Nephron progenitor cell (in vitro differentiated cells): ENCODE results near the gene TMEM53.

ENCODE experiments used
- DNase-seq: peaks from one replicate; pipeline ENCODE4 v3.0.0; 2021
- H3K27ac Mint-ChIP-seq: 2 replicates; pipeline ENCODE4 v1.8.0; 2021; ENCODE audit warnings: mild to moderate bottlenecking, moderate library complexity, mixed read lengths
- H3K27me3 Mint-ChIP-seq: 2 replicates; pipeline ENCODE4 v1.8.0; 2021; ENCODE audit warnings: mild to moderate bottlenecking, low read depth, mixed read lengths; ENCODE audit not compliant: poor library complexity
- H3K36me3 Mint-ChIP-seq: 2 replicates; pipeline ENCODE4 v1.8.0; 2021; ENCODE audit warnings: low read depth, mixed read lengths
- H3K4me1 Mint-ChIP-seq: 2 replicates; pipeline ENCODE4 v1.8.0; 2021; ENCODE audit warnings: mixed read lengths
- H3K4me3 Mint-ChIP-seq: 2 replicates; pipeline ENCODE4 v1.8.0; 2021; ENCODE audit warnings: mild to moderate bottlenecking, moderate library complexity, mixed read lengths
- H3K9me3 Mint-ChIP-seq: 2 replicates; pipeline ENCODE4 v1.8.0; 2021; ENCODE audit warnings: mild to moderate bottlenecking, moderate library complexity, mixed read lengths
- TF ChIP-seq, protein P1 (sequence below): fragments of 200-600 bp; sonication (generic); IDR thresholded peaks from 2 replicates; pipeline ENCODE4 v1.5.0; 2021; ENCODE audit warnings: antibody characterized with exemption

TMEM53 gene

GRCh38 chr1:44688760-44689446, 14.6 kb upstream of the TMEM53 start:
- Mint-ChIP-seq H3K27ac (no peak overlapping the region), H3K4me1 (peaks cover 21% of the 10 kb centered on the region), H3K36me3 (peaks cover 6% of the 10 kb centered on the region), H3K27me3 (no peaks in the 10 kb centered on the region), H3K4me3 (no peak overlapping the region), H3K9me3 (no peaks in the 10 kb centered on the region)
- TF ChIP-seq, protein P1, sequence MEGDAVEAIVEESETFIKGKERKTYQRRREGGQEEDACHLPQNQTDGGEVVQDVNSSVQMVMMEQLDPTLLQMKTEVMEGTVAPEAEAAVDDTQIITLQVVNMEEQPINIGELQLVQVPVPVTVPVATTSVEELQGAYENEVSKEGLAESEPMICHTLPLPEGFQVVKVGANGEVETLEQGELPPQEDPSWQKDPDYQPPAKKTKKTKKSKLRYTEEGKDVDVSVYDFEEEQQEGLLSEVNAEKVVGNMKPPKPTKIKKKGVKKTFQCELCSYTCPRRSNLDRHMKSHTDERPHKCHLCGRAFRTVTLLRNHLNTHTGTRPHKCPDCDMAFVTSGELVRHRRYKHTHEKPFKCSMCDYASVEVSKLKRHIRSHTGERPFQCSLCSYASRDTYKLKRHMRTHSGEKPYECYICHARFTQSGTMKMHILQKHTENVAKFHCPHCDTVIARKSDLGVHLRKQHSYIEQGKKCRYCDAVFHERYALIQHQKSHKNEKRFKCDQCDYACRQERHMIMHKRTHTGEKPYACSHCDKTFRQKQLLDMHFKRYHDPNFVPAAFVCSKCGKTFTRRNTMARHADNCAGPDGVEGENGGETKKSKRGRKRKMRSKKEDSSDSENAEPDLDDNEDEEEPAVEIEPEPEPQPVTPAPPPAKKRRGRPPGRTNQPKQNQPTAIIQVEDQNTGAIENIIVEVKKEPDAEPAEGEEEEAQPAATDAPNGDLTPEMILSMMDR, result no peak
- no peak for DNase-seq

DNA sequence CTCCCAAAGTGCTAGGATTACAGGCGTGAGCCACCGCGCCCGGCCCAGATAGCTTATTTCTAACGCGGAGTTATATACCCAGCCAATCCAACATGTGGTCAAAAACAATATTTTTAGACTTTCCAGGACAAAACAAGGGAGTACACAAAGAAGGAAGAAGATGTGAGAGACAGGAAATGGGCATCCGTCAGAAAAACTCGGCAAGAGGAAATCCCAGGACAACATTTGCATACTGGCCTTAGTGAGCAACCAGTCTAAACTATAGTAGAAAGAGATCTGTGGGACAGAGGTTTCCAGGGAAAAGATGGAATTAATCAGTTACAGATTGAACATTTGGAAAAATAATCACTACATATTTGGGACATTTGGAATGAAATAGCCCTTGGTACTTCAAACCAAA, 11.6 kb upstream of the TMEM53 start:
- Mint-ChIP-seq H3K27ac (no peak overlapping the region), H3K4me3 (no peak overlapping the region), H3K27me3 (no peaks in the 10 kb centered on the region), H3K4me1 (peaks cover 42% of the 10 kb centered on the region), H3K36me3 (peaks cover 9% of the 10 kb centered on the region), H3K9me3 (no peaks in the 10 kb centered on the region)
- TF ChIP-seq, protein P1, result no peak
- DNase-seq, result no peak

DNA sequence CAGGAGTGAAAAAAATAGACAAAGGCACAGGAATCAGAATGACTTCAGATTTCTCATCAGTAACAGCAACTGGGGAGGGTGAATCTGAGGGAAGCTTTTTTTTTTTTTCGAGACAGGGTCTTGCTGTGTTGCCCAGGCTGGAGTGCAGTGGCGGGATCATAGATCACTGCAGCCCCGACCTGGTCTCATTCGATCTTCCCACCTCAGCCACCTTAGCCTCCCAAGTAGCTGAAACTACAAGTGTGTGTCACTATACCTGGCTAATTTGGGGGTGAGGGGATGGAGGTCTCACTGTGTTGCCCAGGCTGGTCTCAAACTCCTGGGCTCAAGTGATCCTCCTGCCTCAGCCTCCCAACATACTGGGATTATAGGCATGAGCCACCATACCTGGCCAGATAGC, 10.9 kb upstream of the TMEM53 start:
- no peak overlapping the region for H3K27ac Mint-ChIP-seq
- TF ChIP-seq, protein P1, result no peak
- no peaks in the 10 kb centered on the region for H3K9me3 Mint-ChIP-seq
- no peak overlapping the region for H3K4me3 Mint-ChIP-seq
- DNase-seq, result no peak
- peaks cover 47% of the 10 kb centered on the region for H3K4me1 Mint-ChIP-seq
- no peaks in the 10 kb centered on the region for H3K27me3 Mint-ChIP-seq
- H3K36me3 Mint-ChIP-seq, result peaks cover 15% of the 10 kb centered on the region

GRCh38 chr1:44684525-44684924, 10.2 kb upstream of the TMEM53 start:
- Mint-ChIP-seq H3K27me3 (no peaks in the 10 kb centered on the region), H3K27ac (peak overlapping the region; percentile 35), H3K4me3 (no peak overlapping the region), H3K36me3 (peaks cover 22% of the 10 kb centered on the region), H3K9me3 (no peaks in the 10 kb centered on the region), H3K4me1 (peaks cover 47% of the 10 kb centered on the region)
- DNase-seq, result no peak
- TF ChIP-seq, protein P1, result no peak

DNA sequence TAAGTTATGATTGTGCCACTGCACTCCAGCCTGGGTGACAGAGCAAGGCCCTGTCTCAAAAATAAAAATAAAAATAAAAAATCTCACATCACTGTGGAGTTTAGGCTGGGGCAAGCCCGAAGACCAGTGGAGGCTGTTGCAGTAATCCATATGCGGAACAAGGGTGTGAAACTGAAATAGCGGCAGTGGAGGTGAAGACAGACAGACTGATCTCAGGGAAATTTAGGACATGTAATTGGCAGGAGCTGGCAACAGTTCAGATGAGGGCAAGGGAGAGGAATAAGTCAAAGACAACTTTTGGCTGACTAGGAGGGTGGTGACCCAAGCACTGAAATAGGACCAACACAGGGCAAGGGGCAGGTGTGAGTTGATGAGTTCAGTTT, 8.6 kb upstream of the TMEM53 start:
- Mint-ChIP-seq H3K27ac (peak overlapping the region; percentile 6), H3K9me3 (no peaks in the 10 kb centered on the region), H3K36me3 (peaks cover 22% of the 10 kb centered on the region), H3K4me1 (peaks cover 39% of the 10 kb centered on the region), H3K27me3 (no peaks in the 10 kb centered on the region), H3K4me3 (no peak overlapping the region)
- TF ChIP-seq, protein P1, result no peak
- DNase-seq, result no peak
